Activated T-cell treated with anti-CD3 and anti-CD28 coated beads for 4 hours (primary cell): ENCODE data around the gene RPAP2.
"Not testable (repeated sequence)": the region's sequence is repeated elsewhere in the genome, so short reads cannot be mapped to it uniquely, and the experiment has no call there.

ENCODE experiments used
- DNase-seq: peaks from one replicate; pipeline ENCODE4 v3.0.0-alpha.2; 2020

RPAP2 gene

GRCh38 chr1:92377991-92378390, 79.1 kb downstream of the RPAP2 start:
- DNase-seq, result not testable (repeated sequence)

DNA sequence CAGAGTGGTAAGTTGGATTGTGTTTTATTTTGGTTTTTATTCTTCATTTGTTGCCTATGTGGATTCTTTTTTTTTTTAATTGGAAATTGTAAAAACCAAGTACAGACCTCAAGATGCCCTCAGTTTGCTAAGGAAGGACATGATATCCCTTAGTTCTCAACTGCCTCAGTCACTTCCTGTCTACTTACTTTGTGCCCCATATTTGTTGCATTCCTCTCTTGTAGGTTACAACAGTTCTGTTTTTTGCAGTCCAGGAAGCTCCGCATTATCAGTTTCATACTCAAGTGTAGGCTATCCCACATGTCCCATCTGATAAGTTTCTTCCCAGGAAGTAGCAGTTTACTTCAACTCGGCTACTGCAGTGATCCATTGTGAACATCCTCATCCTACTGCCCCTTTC, 82.0 kb downstream of the RPAP2 start:
- DNase-seq, result no peak

DNA sequence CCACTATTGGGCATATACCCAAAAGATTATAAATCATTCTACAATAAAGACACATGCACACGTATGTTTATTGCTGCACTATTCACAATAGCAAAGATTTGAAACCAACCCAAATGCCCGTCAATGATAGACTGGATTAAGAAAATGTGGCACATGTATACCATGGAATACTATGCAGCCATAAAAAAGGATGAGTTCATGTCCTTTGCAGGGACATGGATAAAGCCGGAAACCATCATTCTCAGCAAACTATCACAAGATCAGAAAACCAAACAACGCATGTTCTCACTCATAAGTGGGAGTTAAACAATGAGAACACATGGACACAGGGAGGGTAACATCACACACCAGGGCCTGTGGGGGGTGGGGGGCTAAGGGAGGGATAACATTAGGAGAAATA, 95.1 kb downstream of the RPAP2 start:
- DNase-seq, result not testable (repeated sequence)

DNA sequence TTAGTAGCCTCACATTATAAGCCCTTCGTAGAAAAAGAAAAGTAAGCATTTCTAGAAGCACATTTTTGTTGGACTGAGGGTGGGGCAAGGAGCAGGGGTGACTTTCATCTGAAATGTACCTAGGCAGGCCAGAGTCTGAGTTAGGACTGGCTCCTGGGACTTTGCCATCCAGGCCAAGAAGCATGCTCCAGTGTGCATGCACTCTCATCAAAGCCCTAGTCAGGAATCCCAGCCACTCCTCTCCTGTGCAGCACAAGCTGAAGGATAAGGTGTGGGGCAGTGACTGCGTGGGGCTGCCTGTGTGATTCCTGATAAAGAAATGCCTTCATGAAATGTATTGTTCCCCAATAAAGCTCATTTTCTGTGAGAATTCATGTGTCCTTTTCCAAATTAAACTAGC, 99.7 kb downstream of the RPAP2 start:
- DNase-seq, result no peak

DNA sequence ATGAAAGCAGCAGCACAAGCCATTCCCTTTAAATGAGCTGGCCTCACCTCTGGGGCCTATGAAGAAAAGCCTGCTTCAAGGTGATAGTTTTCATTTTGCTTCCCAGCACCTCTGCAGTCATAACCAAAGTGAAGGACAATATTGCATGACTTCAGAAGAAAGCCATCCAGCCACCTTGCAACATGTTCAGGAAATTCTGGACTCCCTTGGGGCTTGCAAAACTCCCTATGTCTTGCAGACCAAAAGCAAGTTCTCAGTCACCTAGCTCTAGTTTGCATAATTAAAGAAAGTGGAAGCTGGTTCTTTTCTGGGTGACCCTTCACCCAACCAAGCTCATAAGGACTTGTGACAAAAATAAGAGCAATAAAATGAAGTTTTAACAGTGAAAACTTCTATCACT, 100.2 kb downstream of the RPAP2 start:
- DNase-seq, result no peak

DNA sequence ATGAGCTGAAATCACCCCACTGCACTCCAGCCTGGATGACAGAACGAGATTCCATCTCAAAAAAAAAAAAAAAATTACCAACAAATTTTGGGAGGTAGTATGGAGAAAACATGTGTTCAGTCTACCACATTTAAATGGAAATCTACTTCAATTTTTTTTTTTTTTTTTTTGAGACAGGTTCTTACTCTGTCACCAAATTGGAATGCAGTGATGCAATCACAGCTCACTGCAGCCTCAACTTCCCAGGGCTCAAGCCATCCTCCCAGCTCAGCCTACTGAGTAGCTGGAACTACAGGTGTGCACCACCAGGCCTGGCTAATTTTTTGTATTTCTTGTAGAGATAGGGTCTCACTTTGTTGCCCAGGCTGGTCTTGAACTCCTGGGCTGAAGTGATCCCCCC, 105.8 kb downstream of the RPAP2 start:
- no peak for DNase-seq

- no peak for DNase-seq
These were observed 110.0 kb downstream of the RPAP2 start for GRCh38 chr1:92408825-92409224.

GRCh38 chr1:92409946-92410549, 111.2 kb downstream of the RPAP2 start:
- no peak for DNase-seq

DNA sequence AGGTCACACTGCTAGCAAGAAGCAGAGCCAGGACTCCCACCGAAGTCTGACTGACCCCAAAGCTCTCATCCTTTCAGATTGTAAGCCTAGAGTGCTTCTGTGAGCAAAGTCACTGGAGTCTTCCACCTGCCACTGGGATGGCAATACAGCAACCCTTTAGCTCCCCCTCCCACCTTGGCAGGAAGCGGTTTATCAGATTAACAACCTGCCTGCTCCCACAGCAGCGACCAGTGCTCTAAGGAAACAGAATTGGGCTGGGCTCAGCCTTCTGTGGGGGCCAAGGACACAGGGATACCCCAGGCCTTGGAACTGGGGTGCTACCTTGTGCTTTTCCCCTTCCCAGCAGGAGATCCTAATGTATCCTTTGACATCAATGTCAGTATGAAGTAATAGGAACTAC, 111.8 kb downstream of the RPAP2 start:
- peak; percentile 5 for DNase-seq

DNA sequence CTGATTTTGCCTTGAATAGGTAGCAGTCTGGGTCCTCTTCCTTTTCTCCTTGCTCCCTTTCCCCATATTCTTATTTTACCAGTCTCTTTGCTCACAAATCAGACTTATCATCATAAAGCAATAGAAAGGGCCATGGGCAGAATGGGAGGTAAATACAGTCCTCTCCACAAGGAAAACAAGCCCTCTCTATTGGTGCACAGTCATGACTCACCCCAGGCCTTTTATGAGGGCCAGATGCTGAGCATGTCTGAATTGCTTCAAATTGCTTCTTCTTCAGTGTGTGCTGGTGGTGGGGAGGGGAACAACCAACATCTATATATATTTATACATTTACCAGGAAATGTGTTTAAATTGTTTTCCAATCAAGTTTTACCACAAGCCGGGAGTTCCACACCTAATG, 112.7 kb downstream of the RPAP2 start:
- no peak for DNase-seq

GRCh38 chr1:92419642-92420041, 120.8 kb downstream of the RPAP2 start:
- DNase-seq, result no peak

GRCh38 chr1:92424381-92424780, 125.5 kb downstream of the RPAP2 start:
- no peak for DNase-seq

DNA sequence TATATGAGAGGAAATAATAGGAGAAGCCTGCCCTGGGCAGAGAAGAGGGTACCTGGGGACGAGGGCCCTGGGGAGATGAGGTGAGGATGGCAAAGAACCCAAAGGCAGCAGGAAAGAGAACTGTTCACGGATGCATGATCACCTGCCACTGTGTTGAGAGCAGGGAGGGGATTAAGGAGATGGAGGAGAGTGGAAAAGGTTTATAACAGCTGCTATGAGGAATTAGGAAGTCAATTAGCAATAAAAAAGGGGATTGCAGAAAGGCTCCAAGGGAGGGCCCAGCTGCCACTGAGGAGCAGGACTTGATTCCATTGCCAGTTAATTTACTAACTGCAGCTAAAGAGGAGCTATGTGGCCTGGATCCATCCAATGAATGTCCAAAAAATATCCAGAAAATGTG, 126.8 kb downstream of the RPAP2 start:
- no peak for DNase-seq

- no peak for DNase-seq
These were observed 131.2 kb downstream of the RPAP2 start for GRCh38 chr1:92430030-92430429.

- not testable (repeated sequence) for DNase-seq
These were observed 135.7 kb downstream of the RPAP2 start for GRCh38 chr1:92434572-92434971.

DNA sequence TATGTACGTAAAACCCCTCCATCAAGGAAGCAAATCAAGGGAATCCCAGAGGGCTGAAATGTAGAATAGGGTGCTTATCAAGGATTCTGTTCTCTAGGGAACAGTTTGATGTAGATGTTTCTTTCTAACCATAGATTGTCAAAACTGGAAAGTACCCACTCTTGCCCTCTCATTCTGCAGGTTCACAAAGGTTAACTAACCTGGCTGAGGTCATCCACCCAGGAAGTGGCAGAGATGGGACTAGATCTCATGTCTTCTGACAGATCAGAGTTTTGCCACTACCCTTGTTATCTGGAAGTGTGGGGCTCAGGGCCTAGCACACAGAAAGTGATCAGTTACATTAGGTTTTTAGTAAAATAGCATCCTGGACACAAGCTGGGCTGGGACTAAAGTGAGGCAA, 140.4 kb downstream of the RPAP2 start:
- no peak for DNase-seq

GRCh38 chr1:92441316-92441696, 142.4 kb downstream of the RPAP2 start:
- no peak for DNase-seq

- no peak for DNase-seq
These were observed 143.0 kb downstream of the RPAP2 start for GRCh38 chr1:92441697-92442342.

DNA sequence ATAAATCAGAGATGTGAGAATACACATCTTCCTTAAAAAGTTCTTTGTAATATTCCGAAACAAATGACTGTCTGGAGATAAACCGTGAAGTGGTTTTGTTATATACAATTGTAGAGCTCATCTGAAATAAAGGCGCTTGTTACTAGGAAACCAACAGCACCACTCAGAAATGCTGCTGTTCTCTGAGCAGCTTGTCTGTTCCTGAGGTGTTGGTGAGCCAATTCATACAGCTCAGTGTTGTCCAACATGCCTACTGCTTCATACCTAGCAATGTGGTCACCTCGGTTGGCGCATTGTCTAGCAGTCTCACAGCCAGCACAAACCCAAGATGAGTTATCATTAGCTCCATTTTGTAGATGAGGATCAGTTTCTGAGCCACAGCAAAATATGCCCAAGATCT, 143.5 kb downstream of the RPAP2 start:
- DNase-seq, result no peak

GRCh38 chr1:92443893-92444292, 145.0 kb downstream of the RPAP2 start:
- no peak for DNase-seq

DNA sequence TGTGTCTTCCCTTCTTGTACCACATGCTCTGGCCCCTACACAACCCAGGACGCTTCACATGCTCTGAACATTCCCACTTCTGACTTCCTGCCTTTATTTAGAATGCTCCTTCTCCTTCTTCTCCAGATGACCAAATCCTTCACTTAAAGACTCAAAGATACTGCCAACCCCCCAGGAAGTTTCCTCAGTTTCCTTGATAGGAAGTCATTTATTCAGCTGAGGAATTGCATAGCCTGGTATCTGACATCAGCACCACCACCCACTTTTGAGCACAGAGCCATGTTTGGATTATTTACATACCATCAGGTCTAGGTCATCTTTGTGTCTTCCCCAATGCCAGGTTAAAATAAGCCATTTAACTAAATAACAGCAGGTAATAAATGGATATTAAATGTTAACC, 145.5 kb downstream of the RPAP2 start:
- no peak for DNase-seq

GRCh38 chr1:92445865-92446264, 147.0 kb downstream of the RPAP2 start:
- DNase-seq, result no peak

DNA sequence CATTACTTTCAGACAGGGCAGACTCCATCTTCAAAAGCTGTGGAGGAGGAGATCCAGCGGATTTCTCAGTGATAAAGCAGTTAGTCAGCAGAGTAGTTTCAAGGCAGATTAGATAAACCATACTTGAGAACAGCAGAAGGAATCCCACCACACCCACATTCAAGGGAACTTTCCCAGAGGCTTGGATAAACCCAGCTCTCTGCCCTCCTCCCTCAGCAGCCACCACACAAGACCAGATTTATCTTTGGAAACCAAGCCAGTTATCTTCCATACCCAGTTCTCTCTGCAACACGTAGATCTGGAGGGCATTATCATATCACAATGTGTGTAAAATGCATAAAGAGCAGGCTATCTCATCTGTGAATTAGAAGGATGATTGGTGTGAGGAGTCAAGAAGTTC, 147.7 kb downstream of the RPAP2 start:
- no peak for DNase-seq

DNA sequence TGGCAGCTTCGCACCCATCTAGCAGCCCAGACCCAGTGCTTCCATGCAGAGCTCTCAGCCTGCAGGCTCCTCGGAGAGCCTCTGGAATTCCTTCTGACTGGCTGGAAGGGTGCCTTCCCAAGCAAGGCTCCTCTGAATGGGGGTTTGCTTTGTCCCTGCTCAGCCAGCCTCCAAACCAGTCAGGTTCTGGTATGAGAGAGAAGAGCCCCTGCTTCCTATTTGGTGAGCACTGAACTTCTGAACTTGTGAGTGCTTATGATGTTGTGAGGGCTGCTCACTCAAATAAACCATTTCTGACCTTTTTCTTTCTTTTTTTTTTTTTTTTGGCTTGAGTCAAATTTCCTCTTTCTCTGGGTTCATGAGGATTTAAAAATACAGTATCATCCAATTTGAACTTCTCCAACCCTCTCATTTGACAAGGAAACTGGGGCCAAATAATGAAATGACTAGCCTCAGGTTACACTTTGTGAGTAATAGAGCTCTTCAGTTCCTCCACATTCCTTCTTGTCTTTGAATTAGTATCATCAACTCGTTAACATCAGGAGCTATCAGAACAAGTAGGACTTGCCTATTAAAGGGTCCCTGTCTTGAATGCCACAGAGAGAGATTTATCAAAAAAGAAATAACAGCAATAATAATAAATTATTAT, 148.3 kb downstream of the RPAP2 start:
- no peak for DNase-seq

DNA sequence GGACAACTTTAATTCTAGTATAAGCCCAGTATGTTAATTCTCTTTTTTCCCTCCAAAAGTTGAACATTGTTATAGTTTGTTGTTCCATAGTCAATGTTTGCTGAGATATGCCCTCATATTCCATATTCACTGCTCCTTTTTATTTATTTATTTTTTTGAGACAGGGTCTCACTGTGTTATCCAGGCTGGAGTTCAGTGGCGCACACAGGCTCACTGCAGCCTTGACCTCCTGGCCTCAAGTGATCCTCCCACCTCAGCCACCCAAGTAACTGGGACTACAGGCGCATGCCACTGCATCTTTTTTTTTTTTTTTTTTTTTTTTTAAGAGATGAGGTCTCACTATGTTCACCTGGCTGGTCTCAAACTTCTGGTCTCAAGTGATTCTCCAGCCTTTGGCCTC, 149.1 kb downstream of the RPAP2 start:
- DNase-seq, result no peak
